GM21381 (cell line): ENCODE measurements around the gene TMEM233.
"Not testable (repeated sequence)": the region's sequence is repeated elsewhere in the genome, so short reads cannot be mapped to it uniquely, and the experiment has no call there.

Source experiments
- ATAC-seq: cut with Tn5 transposase; IDR thresholded peaks from one replicate; pipeline ENCODE4 v1.9.1; 2021; ENCODE audit warnings: mild to moderate bottlenecking, moderate library complexity; ENCODE audit not compliant: unreplicated experiment

TMEM233 gene

GRCh38 chr12:119657001-119657400, 63.4 kb downstream of the TMEM233 start:
- ATAC-seq, result not testable (repeated sequence)

GRCh38 chr12:119658166-119658565, 64.6 kb downstream of the TMEM233 start:
- ATAC-seq, result not testable (repeated sequence)

- no peak for ATAC-seq
Observed at GRCh38 chr12:119659289-119659897, 65.8 kb downstream of the TMEM233 start.

GRCh38 chr12:119660076-119660475, 66.5 kb downstream of the TMEM233 start:
- ATAC-seq, result no peak

GRCh38 chr12:119661882-119662281, 68.3 kb downstream of the TMEM233 start:
- ATAC-seq, result no peak

GRCh38 chr12:119664642-119665041, 71.1 kb downstream of the TMEM233 start:
- ATAC-seq, result no peak

GRCh38 chr12:119665164-119665929, 71.8 kb downstream of the TMEM233 start:
- no peak for ATAC-seq

GRCh38 chr12:119666226-119666795, 72.7 kb downstream of the TMEM233 start:
- ATAC-seq, result no peak

- no peak for ATAC-seq
Observed at GRCh38 chr12:119666900-119667576, 73.5 kb downstream of the TMEM233 start.

GRCh38 chr12:119667577-119668323, 74.2 kb downstream of the TMEM233 start, which contains the start of gene PRKAB1:
Gene PRKAB1, plus strand, starts transcription at chr12:119668133. Its CDS starts 112 bp downstream, at chr12:119668245.
- peak; percentile 96 for ATAC-seq

GRCh38 chr12:119668324-119668841, 74.8 kb downstream of the TMEM233 start:
- no peak for ATAC-seq

GRCh38 chr12:119669744-119670472, 76.3 kb downstream of the TMEM233 start:
- no peak for ATAC-seq

GRCh38 chr12:119671070-119671469, 77.5 kb downstream of the TMEM233 start:
- no peak for ATAC-seq

GRCh38 chr12:119672194-119672593, 78.6 kb downstream of the TMEM233 start:
- no peak for ATAC-seq

GRCh38 chr12:119673634-119674033, 80.1 kb downstream of the TMEM233 start:
- ATAC-seq, result no peak

GRCh38 chr12:119674560-119674959, 81.0 kb downstream of the TMEM233 start:
- no peak for ATAC-seq

- ATAC-seq, result no peak
Observed at GRCh38 chr12:119676022-119676421, 82.4 kb downstream of the TMEM233 start.

- ATAC-seq, result no peak
Observed at GRCh38 chr12:119676573-119676972, 83.0 kb downstream of the TMEM233 start.

- ATAC-seq, result no peak
Observed at GRCh38 chr12:119678459-119678858, 84.9 kb downstream of the TMEM233 start.

- no peak for ATAC-seq
Observed at GRCh38 chr12:119679081-119679480, 85.5 kb downstream of the TMEM233 start.
